ENCODE measurements around the gene SLC5A10. TPM values are rescaled to one million over a fixed set of nuclear protein-coding genes. Genes with fewer than 3 reads are reported as not detected.

The SLC5A10 gene
- total RNA-seq, 1 donor from 2014 or later: 0.14 TPM

DNA sequence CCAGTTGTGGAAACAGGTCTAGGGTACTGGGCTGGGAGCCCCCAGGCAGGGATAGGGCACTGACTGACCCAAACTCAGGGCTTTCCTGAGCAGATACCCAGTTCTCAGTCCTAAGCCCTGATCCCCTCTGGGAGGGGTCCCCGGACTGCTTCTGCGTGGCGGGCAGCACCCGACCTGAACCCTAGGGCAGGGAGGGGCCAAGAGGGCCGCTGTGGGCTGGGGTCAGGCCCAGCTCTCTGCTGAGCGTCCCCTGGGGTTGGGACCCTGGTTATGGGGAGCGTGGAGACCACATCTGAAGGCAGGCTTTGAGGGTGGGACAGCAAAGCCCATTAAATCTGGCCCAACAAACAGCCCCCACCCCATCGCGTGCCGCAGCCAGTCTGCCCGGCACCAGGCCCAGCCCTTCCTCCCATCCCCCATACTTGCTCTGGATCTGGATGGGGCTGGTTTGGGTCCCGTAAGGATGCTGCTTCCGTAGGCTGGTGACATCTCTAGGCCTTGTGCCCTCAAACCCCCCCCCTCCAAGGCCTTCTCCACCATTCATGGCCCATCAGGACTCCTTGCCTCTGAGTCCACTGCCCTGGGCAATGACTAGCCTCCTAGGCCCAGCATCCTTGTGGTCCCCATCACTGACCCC, 53.3 kb downstream of the SLC5A10 start:
- H3K9me3 ChIP-seq (ENCODE audit: insufficient read depth, low read depth, low read length): no peaks in the 10 kb centered on the region
- no peaks in the 10 kb centered on the region for H3K36me3 ChIP-seq (ENCODE audit: insufficient read depth, low read length)
- peaks cover 8% of the 10 kb centered on the region for H3K4me1 Mint-ChIP-seq (ENCODE audit: low read depth, unreplicated experiment)
- no peak overlapping the region for H3K27ac Mint-ChIP-seq (ENCODE audit: unreplicated experiment)
- H4K20me1 ChIP-seq (ENCODE audit: insufficient read depth, low read length): peaks cover 35% of the 10 kb centered on the region
- H3K79me2 ChIP-seq (ENCODE audit: insufficient read depth, low read length): peaks cover 39% of the 10 kb centered on the region
- H3K4me3 ChIP-seq (ENCODE audit: insufficient read depth, low read depth, low read length): peak overlapping the region; percentile 77
- DNase-seq (ENCODE audit: low read depth) (no peak), FAIRE-seq (no peak)
- no peaks in the 10 kb centered on the region for H3K27me3 ChIP-seq (ENCODE audit: insufficient read depth, low read length)
- H2AFZ ChIP-seq (ENCODE audit: low read depth, low read length): peak overlapping the region; percentile 84
- peaks cover 4% of the 10 kb centered on the region for H3K36me3 Mint-ChIP-seq (ENCODE audit: low read depth, unreplicated experiment)
- H3K9me3 Mint-ChIP-seq (ENCODE audit: unreplicated experiment): peaks cover 3% of the 10 kb centered on the region
- H3K27ac ChIP-seq (ENCODE audit: low read depth, low read length): peak overlapping the region; percentile 70
- H3K4me1 ChIP-seq (ENCODE audit: insufficient read depth, low read length): peaks cover 43% of the 10 kb centered on the region
- H3K4me3 Mint-ChIP-seq (ENCODE audit: unreplicated experiment): peak overlapping the region; percentile 66
- TF ChIP-seq EZH2 (IDR thresholded peaks at IDR 0.05; ENCODE audit: insufficient read depth, low read length): no peak
- TF ChIP-seq, protein P1, sequence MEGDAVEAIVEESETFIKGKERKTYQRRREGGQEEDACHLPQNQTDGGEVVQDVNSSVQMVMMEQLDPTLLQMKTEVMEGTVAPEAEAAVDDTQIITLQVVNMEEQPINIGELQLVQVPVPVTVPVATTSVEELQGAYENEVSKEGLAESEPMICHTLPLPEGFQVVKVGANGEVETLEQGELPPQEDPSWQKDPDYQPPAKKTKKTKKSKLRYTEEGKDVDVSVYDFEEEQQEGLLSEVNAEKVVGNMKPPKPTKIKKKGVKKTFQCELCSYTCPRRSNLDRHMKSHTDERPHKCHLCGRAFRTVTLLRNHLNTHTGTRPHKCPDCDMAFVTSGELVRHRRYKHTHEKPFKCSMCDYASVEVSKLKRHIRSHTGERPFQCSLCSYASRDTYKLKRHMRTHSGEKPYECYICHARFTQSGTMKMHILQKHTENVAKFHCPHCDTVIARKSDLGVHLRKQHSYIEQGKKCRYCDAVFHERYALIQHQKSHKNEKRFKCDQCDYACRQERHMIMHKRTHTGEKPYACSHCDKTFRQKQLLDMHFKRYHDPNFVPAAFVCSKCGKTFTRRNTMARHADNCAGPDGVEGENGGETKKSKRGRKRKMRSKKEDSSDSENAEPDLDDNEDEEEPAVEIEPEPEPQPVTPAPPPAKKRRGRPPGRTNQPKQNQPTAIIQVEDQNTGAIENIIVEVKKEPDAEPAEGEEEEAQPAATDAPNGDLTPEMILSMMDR (IDR thresholded peaks at IDR 0.05; ENCODE audit: insufficient read depth, low read depth, low read length): no peak
- H3K4me2 ChIP-seq (ENCODE audit: low read length): peak overlapping the region; percentile 92
- H3K9ac ChIP-seq (ENCODE audit: low read length): peak overlapping the region; percentile 86
- H3K27me3 Mint-ChIP-seq (ENCODE audit: low read depth, unreplicated experiment): peaks cover 3% of the 10 kb centered on the region

DNA sequence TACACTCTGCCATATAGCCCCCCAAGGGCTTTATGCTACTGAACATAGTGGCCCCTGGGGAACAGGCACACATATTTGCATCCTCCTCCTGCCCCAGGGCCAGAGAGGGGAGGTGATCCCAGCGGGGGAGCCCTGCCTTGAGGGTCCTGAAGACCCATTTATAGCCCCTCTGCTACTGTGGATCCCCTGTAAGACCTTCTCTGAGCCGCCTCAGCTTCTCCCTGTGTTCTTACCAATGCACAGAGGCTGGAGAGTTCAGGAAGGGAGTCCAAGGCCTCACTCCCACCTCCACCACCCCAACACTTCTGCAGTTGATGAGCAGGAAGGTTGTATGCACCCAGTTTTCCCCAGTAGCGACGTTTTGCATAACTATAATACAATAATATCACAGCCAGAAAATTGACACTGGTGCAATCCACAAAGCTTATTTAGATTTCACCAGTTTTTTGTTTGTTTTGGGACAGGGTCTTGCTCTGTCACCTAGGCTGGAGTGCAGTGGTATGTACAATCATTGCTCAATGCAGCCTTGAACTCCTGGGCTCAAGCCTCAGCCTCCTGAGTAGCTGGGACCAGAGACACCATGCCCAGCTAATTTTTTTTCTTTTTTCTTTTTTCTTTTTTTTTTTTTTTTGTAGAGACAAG, 53.9 kb downstream of the SLC5A10 start:
- Mint-ChIP-seq H3K9me3 (ENCODE audit: unreplicated experiment) (peaks cover 3% of the 10 kb centered on the region), H3K27me3 (ENCODE audit: low read depth, unreplicated experiment) (peaks cover 3% of the 10 kb centered on the region), H3K36me3 (ENCODE audit: low read depth, unreplicated experiment) (peaks cover 4% of the 10 kb centered on the region), H3K4me1 (ENCODE audit: low read depth, unreplicated experiment) (peaks cover 10% of the 10 kb centered on the region), H3K4me3 (ENCODE audit: unreplicated experiment) (peak overlapping the region; percentile 60), H3K27ac (ENCODE audit: unreplicated experiment) (no peak overlapping the region)
- peaks cover 32% of the 10 kb centered on the region for H3K79me2 ChIP-seq (ENCODE audit: insufficient read depth, low read length)
- H3K27me3 ChIP-seq (ENCODE audit: insufficient read depth, low read length): no peaks in the 10 kb centered on the region
- no peak overlapping the region for H3K27ac ChIP-seq (ENCODE audit: low read depth, low read length)
- DNase-seq (ENCODE audit: low read depth) (no peak), FAIRE-seq (no peak)
- no peak overlapping the region for H2AFZ ChIP-seq (ENCODE audit: low read depth, low read length)
- no peak for TF ChIP-seq EZH2 (IDR thresholded peaks at IDR 0.05; ENCODE audit: insufficient read depth, low read length)
- TF ChIP-seq, protein P1 (IDR thresholded peaks at IDR 0.05; ENCODE audit: insufficient read depth, low read depth, low read length): no peak
- no peak overlapping the region for H3K9ac ChIP-seq (ENCODE audit: low read length)
- H3K4me1 ChIP-seq (ENCODE audit: insufficient read depth, low read length): peaks cover 36% of the 10 kb centered on the region
- no peaks in the 10 kb centered on the region for H3K9me3 ChIP-seq (ENCODE audit: insufficient read depth, low read depth, low read length)
- H4K20me1 ChIP-seq (ENCODE audit: insufficient read depth, low read length): peaks cover 28% of the 10 kb centered on the region
- no peak overlapping the region for H3K4me3 ChIP-seq (ENCODE audit: insufficient read depth, low read depth, low read length)
- no peaks in the 10 kb centered on the region for H3K36me3 ChIP-seq (ENCODE audit: insufficient read depth, low read length)
- H3K4me2 ChIP-seq (ENCODE audit: low read length): no peak overlapping the region

DNA sequence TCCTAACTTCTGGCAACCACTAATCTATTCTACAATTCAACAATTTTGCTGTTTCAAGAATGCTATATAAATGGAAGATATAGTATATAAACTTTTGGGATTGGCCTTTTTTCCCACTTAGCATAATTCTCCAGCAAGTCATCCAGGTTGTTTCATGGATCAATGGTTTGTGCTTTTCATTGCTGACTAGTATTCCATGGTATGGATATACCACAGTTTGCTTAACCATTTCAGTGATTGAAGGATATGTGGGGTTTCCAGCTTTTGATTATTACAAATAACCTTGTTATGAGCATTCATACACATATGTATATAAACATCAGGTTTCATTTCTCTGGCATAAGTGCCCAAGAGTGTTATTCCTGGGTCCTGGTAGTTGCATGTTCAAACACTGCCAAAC, 54.7 kb downstream of the SLC5A10 start:
- Mint-ChIP-seq H3K9me3 (ENCODE audit: unreplicated experiment) (peaks cover 3% of the 10 kb centered on the region), H3K4me3 (ENCODE audit: unreplicated experiment) (peak overlapping the region; percentile 27), H3K36me3 (ENCODE audit: low read depth, unreplicated experiment) (peaks cover 4% of the 10 kb centered on the region), H3K27ac (ENCODE audit: unreplicated experiment) (no peak overlapping the region), H3K4me1 (ENCODE audit: low read depth, unreplicated experiment) (peaks cover 15% of the 10 kb centered on the region), H3K27me3 (ENCODE audit: low read depth, unreplicated experiment) (peaks cover 7% of the 10 kb centered on the region)
- H3K9ac ChIP-seq (ENCODE audit: low read length): no peak overlapping the region
- no peak overlapping the region for H3K4me3 ChIP-seq (ENCODE audit: insufficient read depth, low read depth, low read length)
- no peak for TF ChIP-seq EZH2 (IDR thresholded peaks at IDR 0.05; ENCODE audit: insufficient read depth, low read length)
- TF ChIP-seq, protein P1 (IDR thresholded peaks at IDR 0.05; ENCODE audit: insufficient read depth, low read depth, low read length): no peak
- no peak overlapping the region for H3K27ac ChIP-seq (ENCODE audit: low read depth, low read length)
- DNase-seq (ENCODE audit: low read depth) (no peak), FAIRE-seq (no peak)
- H2AFZ ChIP-seq (ENCODE audit: low read depth, low read length): no peak overlapping the region
- H3K79me2 ChIP-seq (ENCODE audit: insufficient read depth, low read length): peaks cover 24% of the 10 kb centered on the region
- no peak overlapping the region for H3K4me2 ChIP-seq (ENCODE audit: low read length)
- no peaks in the 10 kb centered on the region for H3K36me3 ChIP-seq (ENCODE audit: insufficient read depth, low read length)
- peaks cover 33% of the 10 kb centered on the region for H3K4me1 ChIP-seq (ENCODE audit: insufficient read depth, low read length)
- no peaks in the 10 kb centered on the region for H3K9me3 ChIP-seq (ENCODE audit: insufficient read depth, low read depth, low read length)
- no peaks in the 10 kb centered on the region for H3K27me3 ChIP-seq (ENCODE audit: insufficient read depth, low read length)
- peaks cover 20% of the 10 kb centered on the region for H4K20me1 ChIP-seq (ENCODE audit: insufficient read depth, low read length)
